Activated T-helper 1 cell treated with anti-CD3 and anti-CD28 coated beads, Interleukin-12 subunit alpha, Interleukin-12 subunit beta, Interleukin-2, Interleukin-4 antibody, amounts not matched to agents 30 ng/mL and 10 ng/mL and 1 ng/mL, durations not matched to agents 14 hours and 24 hours and 36 hours (primary cell): ENCODE measurements around the gene NBAS. TPM values are rescaled to one million over a fixed set of nuclear protein-coding genes. Genes with fewer than 3 reads are reported as not detected.

Experiments
- DNase-seq: peaks from one replicate; pipeline ENCODE4 v3.0.0; 2021; ENCODE audit warnings: low spot score
- H3K27ac Mint-ChIP-seq: one replicate; pipeline ENCODE4 v1.8.0; 2021; ENCODE audit warnings: mild to moderate bottlenecking, mixed read lengths
- H3K27me3 Mint-ChIP-seq: one replicate; pipeline ENCODE4 v1.8.0; 2022; ENCODE audit warnings: mild to moderate bottlenecking, moderate library complexity, mixed read lengths; ENCODE audit not compliant: insufficient read depth
- H3K36me3 Mint-ChIP-seq: one replicate; pipeline ENCODE4 v1.8.0; 2021; ENCODE audit warnings: low read depth, mixed read lengths
- H3K4me1 Mint-ChIP-seq: one replicate; pipeline ENCODE4 v1.8.0; 2021; ENCODE audit warnings: low read depth, mixed read lengths
- H3K4me3 Mint-ChIP-seq: one replicate; pipeline ENCODE4 v1.8.0; 2021; ENCODE audit warnings: mild to moderate bottlenecking, moderate library complexity, mixed read lengths
- H3K9me3 Mint-ChIP-seq: one replicate; pipeline ENCODE4 v1.8.0; 2021; ENCODE audit warnings: mixed read lengths
- intact Hi-C: fragments of 100-400 bp; cut with micrococcal nuclease; formaldehyde crosslinking; loops from one replicate; pipeline ENCODE4 v1.15.1; 2024
- total RNA-seq: library from RNA; stranded (reverse); gene quantifications from 2 replicates; pipeline ENCODE4 v1.2.3, GENCODE V29; 2022

NBAS gene
- total RNA-seq, 1 donor from 2014 or later: 33.6 TPM

GRCh38 chr2:15388406-15389325 lies 172.5 kb downstream of the NBAS start:
- Mint-ChIP-seq H3K36me3 (peaks cover 22% of the 10 kb centered on the region), H3K9me3 (peaks cover 4% of the 10 kb centered on the region), H3K27ac (no peak overlapping the region), H3K4me3 (no peak overlapping the region), H3K27me3 (no peaks in the 10 kb centered on the region), H3K4me1 (no peaks in the 10 kb centered on the region)
- no peak for DNase-seq
- intact Hi-C loops: no loop called here

DNA sequence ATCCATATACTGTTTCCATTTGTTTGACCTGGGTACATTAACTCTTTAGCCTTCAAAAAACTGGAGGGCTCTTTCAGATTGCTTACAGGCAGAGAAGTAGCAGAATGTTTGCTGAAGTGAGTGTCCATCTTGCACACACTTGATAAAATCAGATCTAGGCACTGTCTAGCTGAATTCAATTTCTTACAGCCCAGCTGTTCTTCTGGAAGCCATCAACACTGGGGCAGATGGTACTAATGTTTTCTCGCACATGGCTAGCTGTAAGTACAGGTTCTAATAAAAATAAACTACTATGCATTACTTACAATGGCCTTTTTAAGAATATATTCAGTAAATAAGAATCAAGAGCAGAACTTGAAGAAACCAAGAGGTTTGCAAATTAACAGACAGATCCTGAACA lies 175.9 kb downstream of the NBAS start:
- intact Hi-C loops: no loop called here
- no peaks in the 10 kb centered on the region for H3K4me1 Mint-ChIP-seq
- no peaks in the 10 kb centered on the region for H3K27me3 Mint-ChIP-seq
- no peak overlapping the region for H3K27ac Mint-ChIP-seq
- H3K9me3 Mint-ChIP-seq: no peaks in the 10 kb centered on the region
- no peak overlapping the region for H3K4me3 Mint-ChIP-seq
- no peak for DNase-seq
- peaks cover 18% of the 10 kb centered on the region for H3K36me3 Mint-ChIP-seq

DNA sequence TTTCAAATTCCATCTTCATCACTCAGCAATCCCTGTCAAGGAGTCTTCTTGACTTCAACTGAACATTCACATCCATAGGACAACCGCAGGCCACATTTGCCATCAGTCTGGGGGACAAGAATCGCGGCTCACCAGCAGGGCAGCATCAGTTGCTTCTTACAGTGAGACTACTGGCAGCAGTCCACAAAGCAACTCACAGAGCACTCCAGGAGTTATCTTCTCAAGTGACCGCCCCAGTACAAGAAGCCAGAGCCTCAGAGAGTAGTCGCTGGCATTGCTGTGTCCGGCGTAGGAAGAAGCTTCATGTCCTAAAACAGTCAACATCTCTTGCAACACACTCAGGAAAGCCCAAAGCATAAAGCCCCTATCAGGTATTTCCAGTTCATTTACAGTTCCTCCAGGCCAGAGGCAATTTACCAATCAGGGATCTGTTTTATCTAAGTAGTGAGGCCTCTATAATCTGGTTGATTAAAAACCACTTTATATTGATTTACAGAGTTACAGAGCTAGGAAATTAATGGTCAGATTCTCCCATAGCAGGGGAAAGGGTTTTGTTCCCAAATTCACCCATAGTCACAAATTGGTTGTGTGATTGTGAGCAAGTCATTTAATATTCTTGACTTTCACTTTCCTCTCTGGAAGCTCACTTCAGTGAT lies 177.3 kb downstream of the NBAS start:
- Mint-ChIP-seq H3K4me3 (no peak overlapping the region), H3K27ac (no peak overlapping the region), H3K36me3 (peaks cover 18% of the 10 kb centered on the region), H3K4me1 (peaks cover 4% of the 10 kb centered on the region), H3K9me3 (no peaks in the 10 kb centered on the region), H3K27me3 (no peaks in the 10 kb centered on the region)
- intact Hi-C loops: no loop called here
- no peak for DNase-seq

- Mint-ChIP-seq H3K9me3 (no peaks in the 10 kb centered on the region), H3K36me3 (peaks cover 29% of the 10 kb centered on the region), H3K4me1 (peaks cover 14% of the 10 kb centered on the region), H3K27ac (no peak overlapping the region), H3K27me3 (no peaks in the 10 kb centered on the region), H3K4me3 (no peak overlapping the region)
- no peak for DNase-seq
- intact Hi-C loops: loop anchor here (2.0 to 5.0 kb wide), 2 partner anchors 66 to 202 kb away; no protein-coding TSS in a partner anchor
Measured at GRCh38 chr2:15378148-15378908, 182.8 kb downstream of the NBAS start.

DNA sequence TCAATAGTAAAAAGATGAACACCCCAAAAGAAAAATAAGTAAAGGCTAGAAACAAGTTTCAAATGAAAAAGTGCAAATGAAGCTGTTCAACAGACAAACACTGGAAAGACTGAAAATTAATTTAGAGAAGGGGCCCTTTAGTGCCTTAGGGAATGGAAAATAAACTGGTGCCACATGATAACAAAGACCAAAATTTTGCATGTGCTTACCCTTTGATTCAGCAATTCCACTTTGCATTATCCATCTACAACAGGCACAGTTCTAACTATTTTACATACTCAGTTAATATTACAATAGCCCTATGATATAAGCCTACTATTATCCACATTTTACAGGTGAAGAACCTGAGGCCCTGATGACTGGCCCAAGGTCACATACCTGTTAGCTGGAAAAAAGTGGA lies 183.9 kb downstream of the NBAS start:
- no peak for DNase-seq
- Mint-ChIP-seq H3K9me3 (no peaks in the 10 kb centered on the region), H3K4me3 (no peak overlapping the region), H3K27ac (no peak overlapping the region), H3K27me3 (no peaks in the 10 kb centered on the region), H3K36me3 (peaks cover 26% of the 10 kb centered on the region), H3K4me1 (peaks cover 14% of the 10 kb centered on the region)
- intact Hi-C loops: loop anchor here (5.0 kb wide), 1 partner anchor 65 kb away; no protein-coding TSS in a partner anchor

- peaks cover 25% of the 10 kb centered on the region for H3K36me3 Mint-ChIP-seq
- H3K27me3 Mint-ChIP-seq: no peaks in the 10 kb centered on the region
- DNase-seq: no peak
- H3K9me3 Mint-ChIP-seq: no peaks in the 10 kb centered on the region
- no peak overlapping the region for H3K27ac Mint-ChIP-seq
- no peak overlapping the region for H3K4me3 Mint-ChIP-seq
- peaks cover 4% of the 10 kb centered on the region for H3K4me1 Mint-ChIP-seq
- intact Hi-C loops: no loop called here
Measured at GRCh38 chr2:15372019-15372418, 189.1 kb downstream of the NBAS start.

DNA sequence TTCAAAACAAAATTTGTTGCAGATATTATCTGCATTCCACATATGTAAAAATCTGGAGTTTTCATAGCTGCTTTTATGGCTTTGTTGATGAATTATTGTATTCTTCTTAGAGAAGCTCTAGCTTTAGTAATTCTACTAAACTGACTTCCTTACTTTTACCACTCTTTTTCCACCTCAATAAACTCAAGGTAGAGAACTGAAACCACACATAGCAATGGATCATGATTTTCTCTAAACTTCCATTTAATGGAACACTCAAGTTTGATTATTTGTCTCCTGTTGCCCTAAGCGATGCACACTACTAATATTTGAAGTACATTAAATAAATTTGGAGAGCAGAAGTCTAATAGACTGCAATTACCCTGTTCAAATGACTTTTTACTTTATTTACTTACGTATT lies 192.0 kb downstream of the NBAS start:
- no peaks in the 10 kb centered on the region for H3K27me3 Mint-ChIP-seq
- H3K4me1 Mint-ChIP-seq: peaks cover 7% of the 10 kb centered on the region
- DNase-seq: no peak
- H3K9me3 Mint-ChIP-seq: no peaks in the 10 kb centered on the region
- intact Hi-C loops: no loop called here
- no peak overlapping the region for H3K4me3 Mint-ChIP-seq
- H3K27ac Mint-ChIP-seq: no peak overlapping the region
- H3K36me3 Mint-ChIP-seq: peaks cover 29% of the 10 kb centered on the region

- no peak for DNase-seq
- intact Hi-C loops: no loop called here
- Mint-ChIP-seq H3K27me3 (no peaks in the 10 kb centered on the region), H3K4me3 (no peak overlapping the region), H3K27ac (no peak overlapping the region), H3K36me3 (peaks cover 31% of the 10 kb centered on the region), H3K4me1 (peaks cover 7% of the 10 kb centered on the region), H3K9me3 (no peaks in the 10 kb centered on the region)
Measured at GRCh38 chr2:15367715-15368114, 193.4 kb downstream of the NBAS start.

- peaks cover 30% of the 10 kb centered on the region for H3K36me3 Mint-ChIP-seq
- no peaks in the 10 kb centered on the region for H3K27me3 Mint-ChIP-seq
- H3K9me3 Mint-ChIP-seq: no peaks in the 10 kb centered on the region
- DNase-seq: no peak
- no peak overlapping the region for H3K4me3 Mint-ChIP-seq
- H3K27ac Mint-ChIP-seq: no peak overlapping the region
- intact Hi-C loops: no loop called here
- peaks cover 7% of the 10 kb centered on the region for H3K4me1 Mint-ChIP-seq
Measured at GRCh38 chr2:15367205-15367604, 193.9 kb downstream of the NBAS start.

DNA sequence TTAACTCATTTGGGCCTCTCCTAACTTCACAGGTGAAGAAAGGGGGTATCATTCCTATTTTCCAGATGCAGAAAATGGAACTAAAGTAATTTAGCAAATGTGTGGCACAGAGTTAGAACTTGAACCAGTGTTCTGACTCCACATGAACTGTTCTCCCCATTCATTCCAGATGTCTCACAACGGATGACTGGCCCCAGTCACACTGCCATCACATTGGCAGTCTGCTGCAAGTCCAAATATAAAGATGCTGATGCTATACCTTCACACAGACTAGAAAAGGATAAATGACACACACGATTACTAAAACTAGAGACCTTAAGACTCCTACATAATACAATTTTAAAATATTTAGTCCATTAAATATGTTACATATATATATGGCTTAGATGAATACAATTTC lies 195.7 kb downstream of the NBAS start:
- Mint-ChIP-seq H3K4me3 (no peak overlapping the region), H3K9me3 (no peaks in the 10 kb centered on the region), H3K27me3 (no peaks in the 10 kb centered on the region), H3K4me1 (peaks cover 7% of the 10 kb centered on the region), H3K27ac (no peak overlapping the region), H3K36me3 (peaks cover 24% of the 10 kb centered on the region)
- DNase-seq: no peak
- intact Hi-C loops: no loop called here

GRCh38 chr2:15364561-15364960 lies 196.6 kb downstream of the NBAS start:
- no peak overlapping the region for H3K27ac Mint-ChIP-seq
- no peaks in the 10 kb centered on the region for H3K27me3 Mint-ChIP-seq
- no peak overlapping the region for H3K4me3 Mint-ChIP-seq
- peaks cover 24% of the 10 kb centered on the region for H3K36me3 Mint-ChIP-seq
- intact Hi-C loops: no loop called here
- no peaks in the 10 kb centered on the region for H3K9me3 Mint-ChIP-seq
- no peak for DNase-seq
- H3K4me1 Mint-ChIP-seq: peaks cover 7% of the 10 kb centered on the region

GRCh38 chr2:15363734-15364133 lies 197.4 kb downstream of the NBAS start:
- Mint-ChIP-seq H3K4me1 (peaks cover 7% of the 10 kb centered on the region), H3K9me3 (no peaks in the 10 kb centered on the region), H3K36me3 (peaks cover 24% of the 10 kb centered on the region), H3K4me3 (no peak overlapping the region), H3K27ac (no peak overlapping the region), H3K27me3 (no peaks in the 10 kb centered on the region)
- no peak for DNase-seq
- intact Hi-C loops: no loop called here

- Mint-ChIP-seq H3K36me3 (peaks cover 24% of the 10 kb centered on the region), H3K4me1 (peaks cover 7% of the 10 kb centered on the region), H3K9me3 (no peaks in the 10 kb centered on the region), H3K27me3 (no peaks in the 10 kb centered on the region), H3K27ac (no peak overlapping the region), H3K4me3 (no peak overlapping the region)
- DNase-seq: no peak
- intact Hi-C loops: no loop called here
Measured at GRCh38 chr2:15363142-15363541, 198.0 kb downstream of the NBAS start.
